Spleen (tissue), 11 donors: Measurements from ENCODE around the gene TLK1. TPM values are rescaled to one million over a fixed set of nuclear protein-coding genes. Genes with fewer than 3 reads are reported as not detected.

Experiments used
- DNase-seq: peaks from one replicate; pipeline ENCODE4 v3.0.0-alpha.2; 2020
- H3K27ac ChIP-seq, 8 donors: fragments of 200-600 bp; sonication (generic) in 7 of 8; 1 replicate in 4 of 8; 2 replicates in 4 of 8; pipeline versions ENCODE4 v1.5.0 to v1.8.0; 2016 to 2021; ENCODE audit warnings: inconsistent platforms in 4 of 8, mild to moderate bottlenecking in 4 of 8, moderate library complexity in 1 of 8
- H3K27me3 ChIP-seq, 7 donors: fragments of 200-600 bp; sonication (generic) in 6 of 7; replicated peaks in 1 of 7; 1 replicate in 4 of 7; 2 replicates in 3 of 7; pipeline versions ENCODE4 v1.5.0 to v1.8.0; 2016 to 2021; ENCODE audit warnings: inconsistent platforms in 3 of 7, mild to moderate bottlenecking in 1 of 7
- H3K36me3 ChIP-seq, 6 donors: fragments of 200-600 bp; sonication (generic) in 5 of 6; 1 replicate in 4 of 6; 2 replicates in 2 of 6; pipeline versions ENCODE4 v1.5.0 to v1.8.0; 2016 to 2021; ENCODE audit warnings: inconsistent platforms in 2 of 6
- H3K4me1 ChIP-seq, 6 donors: fragments of 200-600 bp; sonication (generic) in 5 of 6; 1 replicate in 3 of 6; 2 replicates in 3 of 6; pipeline versions ENCODE4 v1.5.0 to v1.8.0; 2016 to 2021; ENCODE audit warnings: inconsistent platforms in 3 of 6
- H3K4me3 ChIP-seq, 8 donors: fragments of 200-600 bp; sonication (generic) in 7 of 8; 1 replicate in 4 of 8; 2 replicates in 4 of 8; pipeline versions ENCODE4 v1.5.0 to v1.8.0; 2016 to 2021; ENCODE audit warnings: inconsistent platforms in 4 of 8, mild to moderate bottlenecking in 4 of 8, moderate library complexity in 2 of 8
- H3K9me3 ChIP-seq, 8 donors: fragments of 200-600 bp; sonication (generic) in 7 of 8; 1 replicate in 4 of 8; 2 replicates in 4 of 8; pipeline versions ENCODE4 v1.5.0 to v1.8.0; 2016 to 2021; ENCODE audit warnings: inconsistent platforms in 4 of 8
- POLR2A ChIP-seq, 3 donors: fragments of 450-650 bp; IDR thresholded peaks; one replicate each; pipeline ENCODE4 v1.5.1; 2017; ENCODE audit warnings: antibody characterized with exemption in 3 of 3, mild to moderate bottlenecking in 1 of 3
- POLR2AphosphoS5 ChIP-seq, 3 donors: sonication (generic); formaldehyde crosslinking; IDR thresholded peaks; one replicate each; pipeline ENCODE4 v1.5.1; 2017; ENCODE audit warnings: antibody characterized with exemption in 3 of 3
- WGBS, 5 donors: extraction: QIAGEN DNeasy Blood & Tissue Kit in 3 of 5; methylation state at CpG; one replicate each; pipeline versions ENCODE4 v1.1.5 to v1.1.7; 2013 to 2018; 5-methylcytosine and 5-hydroxymethylcytosine counted together
- intact Hi-C: fragments of 100-400 bp; cut with DNase I; formaldehyde crosslinking; loops from one replicate; pipeline ENCODE4 v1.15.0; 2023; ENCODE audit warnings: low total_unique reads
- polyA plus RNA-seq, 3 donors: library from polyadenylated mRNA; stranded (reverse); fragments of 200-250 nt; gene quantifications; one replicate each; pipeline ENCODE4 v1.2.1, GENCODE V29; 2013
- total RNA-seq, 7 donors: library from RNA; depleted of rRNA in 3 of 7; stranded (reverse); fragments of >200 nt in 3 of 7; fragmentation: NEBNext Ultra II Directional in 4 of 7; extraction: Animal tissue kit (Norgen Biotek cat#: 25700) in 4 of 7; gene quantifications; one replicate each; pipeline versions ENCODE4 v1.1.0 to v1.2.1, GENCODE V29; 2016 to 2021
- TF ChIP-seq, protein P1 (sequence below), 11 experiments: fragments of 200-600 bp in 7 of 11; fragments of 450-650 bp in 4 of 11; sonication (generic) in 4 of 11; IDR thresholded peaks in 8 of 11; conservative IDR thresholded peaks in 3 of 11; 1 replicate in 7 of 11; 2 replicates in 4 of 11; pipeline versions ENCODE4 v1.4.0 to v1.8.0; 2016 to 2021; ENCODE audit warnings: antibody characterized with exemption in 11 of 11, inconsistent platforms in 4 of 11, mild to moderate bottlenecking in 1 of 11
- donor health status: healthy with polysubstance abuse.
- donor health status: DM: no; HTN: no; CAD: no; lungs with moderate emphysema.
- donor health status: DM: no; HTN: no; CAD: no.
- donor health status: Bipolar disorder and iron deficiency.
- donor health status: healthy.
- donor health status: DM: no; HTN: no; CAD: no.
- donor health status: DM: yes; HTN: yes; CAD: no.

TLK1 gene
- total and polyA plus RNA-seq, 10 donors = 19.7 to 100.0 (median 81.7) TPM

DNA sequence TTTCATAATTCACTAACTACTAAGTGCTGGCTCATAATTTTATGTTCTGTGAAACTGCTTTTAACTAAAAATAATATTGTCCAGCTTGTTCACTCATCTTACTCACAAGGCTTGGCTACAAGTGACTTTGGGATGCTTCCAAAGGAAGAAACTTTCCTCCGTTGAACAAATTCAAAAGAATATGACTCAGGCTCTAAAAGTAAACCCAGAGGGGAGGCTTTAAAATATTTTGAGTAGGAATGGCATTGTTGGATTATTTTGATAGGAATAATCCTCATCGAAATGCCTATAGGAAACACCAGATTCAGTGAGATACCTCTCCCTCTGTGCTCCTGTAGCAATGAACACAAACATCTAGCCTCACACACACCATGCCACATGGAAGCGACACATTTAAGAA is 25.2 kb upstream of the TLK1 start:
- H3K27ac ChIP-seq = no peak overlapping the region
- DNase-seq = no peak
- TF ChIP-seq POLR2AphosphoS5 (IDR thresholded peaks at IDR 0.05) (no peak), POLR2A (IDR thresholded peaks at IDR 0.05) (no peak)
- TF ChIP-seq, protein P1, sequence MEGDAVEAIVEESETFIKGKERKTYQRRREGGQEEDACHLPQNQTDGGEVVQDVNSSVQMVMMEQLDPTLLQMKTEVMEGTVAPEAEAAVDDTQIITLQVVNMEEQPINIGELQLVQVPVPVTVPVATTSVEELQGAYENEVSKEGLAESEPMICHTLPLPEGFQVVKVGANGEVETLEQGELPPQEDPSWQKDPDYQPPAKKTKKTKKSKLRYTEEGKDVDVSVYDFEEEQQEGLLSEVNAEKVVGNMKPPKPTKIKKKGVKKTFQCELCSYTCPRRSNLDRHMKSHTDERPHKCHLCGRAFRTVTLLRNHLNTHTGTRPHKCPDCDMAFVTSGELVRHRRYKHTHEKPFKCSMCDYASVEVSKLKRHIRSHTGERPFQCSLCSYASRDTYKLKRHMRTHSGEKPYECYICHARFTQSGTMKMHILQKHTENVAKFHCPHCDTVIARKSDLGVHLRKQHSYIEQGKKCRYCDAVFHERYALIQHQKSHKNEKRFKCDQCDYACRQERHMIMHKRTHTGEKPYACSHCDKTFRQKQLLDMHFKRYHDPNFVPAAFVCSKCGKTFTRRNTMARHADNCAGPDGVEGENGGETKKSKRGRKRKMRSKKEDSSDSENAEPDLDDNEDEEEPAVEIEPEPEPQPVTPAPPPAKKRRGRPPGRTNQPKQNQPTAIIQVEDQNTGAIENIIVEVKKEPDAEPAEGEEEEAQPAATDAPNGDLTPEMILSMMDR (IDR thresholded peaks at IDR 0.05 in 8 of 11, conservative IDR thresholded peaks at IDR 0.05 in 3 of 11) = no peak
- no peaks in the 10 kb centered on the region for H3K27me3 ChIP-seq
- no peaks in the 10 kb centered on the region for H3K36me3 ChIP-seq
- no peaks in the 10 kb centered on the region for H3K9me3 ChIP-seq
- intact Hi-C loops = no loop called here
- peaks cover 0 to 11% (median 7%) of the 10 kb centered on the region in 6 donors for H3K4me1 ChIP-seq
- H3K4me3 ChIP-seq = no peak overlapping the region
- WGBS, 5 donors = 78 to 98% (median 92%) methylated on average over 3 of the region's 3 CpGs

DNA sequence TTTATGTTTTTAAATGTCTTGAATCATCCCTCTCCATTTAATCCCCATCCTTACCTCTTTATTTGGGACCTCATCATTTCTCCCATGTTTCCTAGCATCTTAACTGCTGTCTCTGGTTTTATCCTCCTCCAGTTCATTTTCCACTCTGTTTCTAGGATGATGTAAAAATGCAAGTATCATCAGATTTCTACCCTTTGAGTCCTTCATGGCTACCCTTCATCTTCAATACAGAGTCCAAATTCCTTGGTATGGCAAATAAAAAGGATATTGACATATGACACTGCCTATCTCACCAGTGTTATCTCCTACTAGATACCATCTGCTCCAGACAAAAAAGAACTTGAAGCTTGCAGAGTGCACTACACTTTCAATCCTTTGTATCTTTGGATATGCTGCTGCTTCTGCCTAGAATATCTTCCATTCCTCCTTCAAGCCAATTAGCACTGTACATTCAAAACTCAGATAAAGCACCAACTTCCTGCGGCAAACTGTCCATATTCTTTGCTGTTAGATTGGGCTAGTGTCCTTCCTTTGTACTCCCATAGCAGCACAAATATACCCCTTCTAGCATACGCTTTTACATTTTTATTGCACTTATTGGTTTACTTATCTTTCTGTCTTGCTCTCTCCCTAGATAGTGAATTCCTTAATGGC is 24.6 kb upstream of the TLK1 start:
- no peak for DNase-seq
- no peaks in the 10 kb centered on the region for H3K36me3 ChIP-seq
- intact Hi-C loops = no loop called here
- no peak for TF ChIP-seq POLR2AphosphoS5 (IDR thresholded peaks at IDR 0.05)
- TF ChIP-seq POLR2A (IDR thresholded peaks at IDR 0.05) = no peak
- TF ChIP-seq, protein P1 (IDR thresholded peaks at IDR 0.05 in 8 of 11, conservative IDR thresholded peaks at IDR 0.05 in 3 of 11) = no peak
- peaks cover 0 to 11% (median 7%) of the 10 kb centered on the region in 6 donors for H3K4me1 ChIP-seq
- H3K27me3 ChIP-seq = no peaks in the 10 kb centered on the region
- no peak overlapping the region for H3K4me3 ChIP-seq
- 82 to 99% (median 94%) methylated on average over 2 of the region's 2 CpGs for WGBS, 5 donors
- H3K9me3 ChIP-seq = no peaks in the 10 kb centered on the region
- H3K27ac ChIP-seq = no peak overlapping the region

DNA sequence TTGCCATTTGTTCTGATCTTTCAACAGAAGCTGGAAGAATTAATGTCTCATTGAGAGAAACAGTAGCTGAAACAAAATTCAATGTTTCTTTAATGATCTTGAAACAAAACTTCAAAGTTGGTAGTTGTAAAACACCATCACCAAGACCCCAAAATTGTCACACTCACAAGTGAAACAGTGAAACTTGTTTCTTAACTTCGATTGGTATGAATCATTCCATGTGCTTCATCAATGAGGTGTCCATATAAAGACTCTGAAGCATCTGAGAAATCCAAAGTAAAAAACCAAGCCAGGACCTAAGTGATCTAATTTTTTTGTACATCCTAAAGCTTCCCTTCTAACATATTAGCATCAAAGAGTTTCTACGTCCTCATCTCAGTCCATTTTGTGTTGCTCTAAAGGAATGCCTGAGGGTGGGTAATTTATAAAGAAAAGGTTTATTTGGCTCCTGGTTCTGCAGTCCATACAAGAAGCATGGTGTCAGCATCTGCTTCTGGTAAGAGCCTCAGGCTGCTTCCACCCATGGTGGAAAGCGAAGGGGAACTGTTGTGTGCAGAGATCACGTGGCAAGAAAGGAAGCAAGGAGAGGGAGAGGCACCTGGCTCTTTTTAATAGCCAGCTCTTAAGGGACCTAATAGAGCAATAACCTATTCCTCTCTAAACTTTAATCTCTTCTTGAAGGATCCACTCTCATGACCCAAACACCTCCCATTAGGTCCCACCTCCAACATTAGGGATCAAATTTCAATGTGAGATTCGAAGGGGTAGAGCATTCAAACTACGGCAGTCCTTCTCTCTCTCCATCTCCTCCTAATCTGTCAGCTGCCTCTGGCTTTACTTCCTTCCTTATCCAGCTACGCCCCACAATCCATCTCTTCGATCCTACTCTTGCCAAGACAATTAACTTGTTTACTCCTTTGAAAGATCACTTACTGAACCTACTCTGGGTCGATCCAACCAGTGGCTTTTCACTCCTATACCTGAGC is 20.7 kb upstream of the TLK1 start:
- Histone ChIP-seq H3K4me1 (peaks cover 0 to 11% (median 7%) of the 10 kb centered on the region in 6 donors), H3K4me3 (peak overlapping the region in 1 of 8 donors; percentile 14), H3K9me3 (no peaks in the 10 kb centered on the region), H3K27ac (no peak overlapping the region), H3K27me3 (no peaks in the 10 kb centered on the region), H3K36me3 (no peaks in the 10 kb centered on the region)
- intact Hi-C loops = no loop called here
- no peak for TF ChIP-seq POLR2A (IDR thresholded peaks at IDR 0.05)
- TF ChIP-seq, protein P1 (IDR thresholded peaks at IDR 0.05 in 8 of 11, conservative IDR thresholded peaks at IDR 0.05 in 3 of 11) = no peak
- no peak for TF ChIP-seq POLR2AphosphoS5 (IDR thresholded peaks at IDR 0.05)
- DNase-seq = no peak
- WGBS, 5 donors = 45 to 64% (median 59%) methylated on average over 9 of the region's 9 CpGs
